Fibroblast of peridontal ligament (primary cell): Measurements from ENCODE around the gene INSC.

Source experiments
- DNase-seq: peaks from one replicate; pipeline ENCODE4 v3.0.0-alpha.2; 2010; ENCODE audit errors: extremely low read depth

Gene INSC

GRCh38 chr11:15291885-15292284 lies 177.2 kb downstream of the INSC start:
- DNase-seq: no peak

- DNase-seq: no peak
Observed at GRCh38 chr11:15293975-15294620, 179.4 kb downstream of the INSC start.

GRCh38 chr11:15295695-15296094 lies 181.0 kb downstream of the INSC start:
- DNase-seq: no peak
